A549 (cell line): Measurements from ENCODE around the gene CLCNKB. TPM values are rescaled to one million over a fixed set of nuclear protein-coding genes. Genes with fewer than 3 reads are reported as not detected.
"Not testable (repeated sequence)": the region's sequence is repeated elsewhere in the genome, so short reads cannot be mapped to it uniquely, and the experiment has no call there.

Source experiments
- ATAC-seq, 2 experiments: fragments of 200-7000 bp in 1 of 2; fragments of >200 bp in 1 of 2; cut with Nextera tagmentation in 1 of 2; cut with Tn5 transposase in 1 of 2; 3 replicates each; pipeline versions ENCODE4 v1.8.0 to v1.9.1; 2018 to 2020; ENCODE audit warnings: mild to moderate bottlenecking in 1 of 2, moderate library complexity in 1 of 2
- CTCF ChIA-PET: fragments of 300-600 bp; sonication (Branson Sonifier 250); formaldehyde crosslinking; extraction: SDS; loops from one replicate; lab custom pipeline; 2021; ENCODE audit warnings: antibody characterized with exemption, inconsistent platforms; lab: Yijun Ruan, JAX
- POLR2A ChIA-PET: fragments of 350-600 bp; formaldehyde crosslinking; extraction: SDS; loops from one replicate; lab custom pipeline; 2021; ENCODE audit warnings: antibody characterized with exemption, inconsistent platforms; lab: Yijun Ruan, JAX
- DNase-seq, 2 experiments: peaks; one replicate each; pipeline versions ENCODE4 v3.0.0 to v3.0.0-alpha.2; 2011 to 2016; ENCODE audit warnings: low read depth in 1 of 2, low spot score in 1 of 2
- FAIRE-seq: peaks from 2 replicates; lab custom pipeline; 2011; peaks lifted over from hg19 to GRCh38; lab: Jason Lieb, UNC
- H3K27ac ChIP-seq, 2 experiments: fragments of >200 bp; sonication (Bioruptor Twin); formaldehyde crosslinking; 3 replicates each; pipeline ENCODE4 v1.5.1; 2016 to 2017
- H3K4me1 ChIP-seq: fragments of >200 bp; sonication (Bioruptor Twin); formaldehyde crosslinking; 3 replicates; pipeline ENCODE4 v1.6.1; 2016
- H3K4me2 ChIP-seq: fragments of >200 bp; sonication (Bioruptor Twin); formaldehyde crosslinking; 3 replicates; pipeline ENCODE4 v1.6.1; 2016
- H3K4me3 ChIP-seq: fragments of >200 bp; sonication (Bioruptor Twin); formaldehyde crosslinking; 3 replicates; pipeline ENCODE4 v1.5.1; 2016
- H3K9me3 ChIP-seq: fragments of >200 bp; sonication (Bioruptor Twin); formaldehyde crosslinking; 3 replicates; pipeline ENCODE4 v1.6.1; 2016
- CBX2 ChIP-seq: fragments of 200-600 bp; sonication (generic); IDR thresholded peaks from 2 replicates; pipeline ENCODE4 v1.6.1; 2016; ENCODE audit warnings: low read depth, mild to moderate bottlenecking, borderline replicate concordance
- CEBPB ChIP-seq, 2 experiments: fragments of >200 bp in 1 of 2; sonication (Bioruptor Twin) in 1 of 2; formaldehyde crosslinking in 1 of 2; IDR thresholded peaks; 2 replicates each; pipeline ENCODE4 v1.6.1; 2012 to 2016
- CHD2 ChIP-seq: fragments of 150-350 bp; IDR thresholded peaks from 2 replicates; pipeline ENCODE4 v1.6.1; 2014; ENCODE audit warnings: low read length; ENCODE audit not compliant: partially characterized antibody
- FOSB ChIP-seq: fragments of 250-450 bp; sonication (Bioruptor Pico); IDR thresholded peaks from 2 replicates; pipeline ENCODE4 v1.5.0; 2020; ENCODE audit warnings: mild to moderate bottlenecking, moderate library complexity
- HEYL ChIP-seq: fragments of 250-450 bp; sonication (Bioruptor Pico); IDR thresholded peaks from 2 replicates; pipeline ENCODE4 v1.8.0; 2021; ENCODE audit warnings: mild to moderate bottlenecking, moderate library complexity
- HOXB13 ChIP-seq: fragments of 250-450 bp; sonication (Bioruptor Pico); IDR thresholded peaks from 2 replicates; pipeline ENCODE4 v1.5.0; 2020; ENCODE audit warnings: low read depth, mild to moderate bottlenecking, moderate library complexity
- JUN ChIP-seq, 2 experiments: fragments of >200 bp; sonication (Bioruptor Twin); formaldehyde crosslinking; IDR thresholded peaks; 2 replicates in 1 of 2; 3 replicates in 1 of 2; pipeline ENCODE4 v1.6.1; 2016 to 2017
- KDM1A ChIP-seq: fragments of 200-600 bp; sonication (generic); IDR thresholded peaks from 2 replicates; pipeline ENCODE4 v1.6.1; 2016; ENCODE audit warnings: low read depth, mild to moderate bottlenecking
- KDM5A ChIP-seq: fragments of 200-600 bp; sonication (generic); IDR thresholded peaks from 2 replicates; pipeline ENCODE4 v1.6.1; 2016; ENCODE audit warnings: antibody characterized with exemption, mild to moderate bottlenecking
- RAD21 ChIP-seq, 2 experiments: fragments of >200 bp in 1 of 2; sonication (Bioruptor Twin) in 1 of 2; formaldehyde crosslinking in 1 of 2; IDR thresholded peaks in 1 of 2; conservative IDR thresholded peaks in 1 of 2; 2 replicates in 1 of 2; 3 replicates in 1 of 2; pipeline ENCODE4 v1.6.1; 2012 to 2018; ENCODE audit warnings: inconsistent platforms in 1 of 2
- RCOR1 ChIP-seq: fragments of 150-350 bp; IDR thresholded peaks from 2 replicates; pipeline ENCODE4 v1.6.1; 2014; ENCODE audit warnings: antibody characterized with exemption, low read length, low read depth
- RFX5 ChIP-seq: fragments of 450-650 bp; IDR thresholded peaks from 2 replicates; pipeline ENCODE4 v1.7.1; 2014; ENCODE audit warnings: antibody characterized with exemption, mild to moderate bottlenecking, moderate library complexity
- RNF2 ChIP-seq: fragments of 200-600 bp; sonication (generic); IDR thresholded peaks from 2 replicates; pipeline ENCODE4 v1.6.1; 2016; ENCODE audit warnings: low read depth, mild to moderate bottlenecking, antibody characterized with exemption, moderate library complexity, borderline replicate concordance
- ZNF302 ChIP-seq: fragments of 250-450 bp; sonication (Bioruptor Pico); IDR thresholded peaks from 2 replicates; pipeline ENCODE4 v1.9.0; 2021; ENCODE audit warnings: inconsistent platforms, mild to moderate bottlenecking, moderate library complexity
- ZSCAN20 ChIP-seq: fragments of 250-450 bp; sonication (Bioruptor Pico); IDR thresholded peaks from 2 replicates; pipeline ENCODE4 v1.8.0; 2022; ENCODE audit warnings: mild to moderate bottlenecking, moderate library complexity
- WGBS: methylation state at CpG from one replicate; pipeline ENCODE4 v1.1.6; 2017; ENCODE audit errors: missing lambda C conversion rate; 5-methylcytosine and 5-hydroxymethylcytosine counted together
- polyA plus RNA-seq, 4 experiments: library from polyadenylated mRNA; depleted of rRNA in 3 of 4; stranded (reverse); fragments of >200 nt; fragmentation: RNase III in 1 of 4; extraction: RNeasy Plus Mini Kit Qiagen cat#74134 plus additional on column Dnase treatment in 1 of 4; gene quantifications; 2 replicates in 3 of 4; 3 replicates in 1 of 4; pipeline ENCODE4 v1.2.3, GENCODE V29; 2011 to 2017
- TF ChIP-seq, protein P1 (sequence below): IDR thresholded peaks from 2 replicates; pipeline ENCODE4 v1.6.1; 2012
- TF ChIP-seq, protein P2 (sequence below): fragments of 200-600 bp; sonication (generic); IDR thresholded peaks from 2 replicates; pipeline ENCODE4 v1.6.1; 2016; ENCODE audit warnings: antibody characterized with exemption, mild to moderate bottlenecking, moderate library complexity
- TF ChIP-seq, protein P3 (sequence below): fragments of >200 bp; sonication (Bioruptor Twin); formaldehyde crosslinking; IDR thresholded peaks from 3 replicates; pipeline ENCODE4 v1.6.1; 2016
- TF ChIP-seq, protein P4 (sequence below): fragments of >200 bp; sonication (Bioruptor Twin); formaldehyde crosslinking; IDR thresholded peaks from 2 replicates; pipeline ENCODE4 v1.6.1; 2016

CLCNKB gene
- polyA plus RNA-seq, 2 of the 4 experiments (the other 2 are of a cell fraction) = 0.08 to 0.14 TPM

DNA sequence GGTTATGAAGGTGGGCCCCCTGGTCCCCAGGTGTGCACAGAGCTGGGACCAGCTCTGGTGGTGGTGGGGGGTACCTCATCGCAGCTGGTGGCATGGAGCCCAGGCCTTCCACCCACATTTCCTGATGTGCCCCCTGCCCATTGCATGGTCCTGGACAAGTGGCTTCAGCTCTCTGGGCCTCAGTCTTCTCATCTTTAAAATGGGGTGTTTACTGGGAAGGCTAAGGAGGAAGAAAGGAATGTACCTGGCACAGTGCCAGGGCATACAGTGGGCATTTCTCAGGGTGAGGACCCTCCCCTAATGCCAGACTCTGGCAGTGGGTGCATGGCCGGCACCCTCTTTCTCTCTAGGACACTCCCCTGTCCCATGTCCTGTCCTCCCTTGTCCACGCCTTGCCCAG is 7.5 kb downstream of the CLCNKB start (continued):
- TF ChIP-seq, protein P1, sequence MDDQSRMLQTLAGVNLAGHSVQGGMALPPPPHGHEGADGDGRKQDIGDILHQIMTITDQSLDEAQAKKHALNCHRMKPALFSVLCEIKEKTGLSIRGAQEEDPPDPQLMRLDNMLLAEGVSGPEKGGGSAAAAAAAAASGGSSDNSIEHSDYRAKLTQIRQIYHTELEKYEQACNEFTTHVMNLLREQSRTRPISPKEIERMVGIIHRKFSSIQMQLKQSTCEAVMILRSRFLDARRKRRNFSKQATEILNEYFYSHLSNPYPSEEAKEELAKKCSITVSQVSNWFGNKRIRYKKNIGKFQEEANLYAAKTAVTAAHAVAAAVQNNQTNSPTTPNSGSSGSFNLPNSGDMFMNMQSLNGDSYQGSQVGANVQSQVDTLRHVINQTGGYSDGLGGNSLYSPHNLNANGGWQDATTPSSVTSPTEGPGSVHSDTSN = no peak
- TF ChIP-seq KDM5A = no peak
- TF ChIP-seq, protein P2, sequence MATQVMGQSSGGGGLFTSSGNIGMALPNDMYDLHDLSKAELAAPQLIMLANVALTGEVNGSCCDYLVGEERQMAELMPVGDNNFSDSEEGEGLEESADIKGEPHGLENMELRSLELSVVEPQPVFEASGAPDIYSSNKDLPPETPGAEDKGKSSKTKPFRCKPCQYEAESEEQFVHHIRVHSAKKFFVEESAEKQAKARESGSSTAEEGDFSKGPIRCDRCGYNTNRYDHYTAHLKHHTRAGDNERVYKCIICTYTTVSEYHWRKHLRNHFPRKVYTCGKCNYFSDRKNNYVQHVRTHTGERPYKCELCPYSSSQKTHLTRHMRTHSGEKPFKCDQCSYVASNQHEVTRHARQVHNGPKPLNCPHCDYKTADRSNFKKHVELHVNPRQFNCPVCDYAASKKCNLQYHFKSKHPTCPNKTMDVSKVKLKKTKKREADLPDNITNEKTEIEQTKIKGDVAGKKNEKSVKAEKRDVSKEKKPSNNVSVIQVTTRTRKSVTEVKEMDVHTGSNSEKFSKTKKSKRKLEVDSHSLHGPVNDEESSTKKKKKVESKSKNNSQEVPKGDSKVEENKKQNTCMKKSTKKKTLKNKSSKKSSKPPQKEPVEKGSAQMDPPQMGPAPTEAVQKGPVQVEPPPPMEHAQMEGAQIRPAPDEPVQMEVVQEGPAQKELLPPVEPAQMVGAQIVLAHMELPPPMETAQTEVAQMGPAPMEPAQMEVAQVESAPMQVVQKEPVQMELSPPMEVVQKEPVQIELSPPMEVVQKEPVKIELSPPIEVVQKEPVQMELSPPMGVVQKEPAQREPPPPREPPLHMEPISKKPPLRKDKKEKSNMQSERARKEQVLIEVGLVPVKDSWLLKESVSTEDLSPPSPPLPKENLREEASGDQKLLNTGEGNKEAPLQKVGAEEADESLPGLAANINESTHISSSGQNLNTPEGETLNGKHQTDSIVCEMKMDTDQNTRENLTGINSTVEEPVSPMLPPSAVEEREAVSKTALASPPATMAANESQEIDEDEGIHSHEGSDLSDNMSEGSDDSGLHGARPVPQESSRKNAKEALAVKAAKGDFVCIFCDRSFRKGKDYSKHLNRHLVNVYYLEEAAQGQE = no peak
- TF ChIP-seq, protein P3, sequence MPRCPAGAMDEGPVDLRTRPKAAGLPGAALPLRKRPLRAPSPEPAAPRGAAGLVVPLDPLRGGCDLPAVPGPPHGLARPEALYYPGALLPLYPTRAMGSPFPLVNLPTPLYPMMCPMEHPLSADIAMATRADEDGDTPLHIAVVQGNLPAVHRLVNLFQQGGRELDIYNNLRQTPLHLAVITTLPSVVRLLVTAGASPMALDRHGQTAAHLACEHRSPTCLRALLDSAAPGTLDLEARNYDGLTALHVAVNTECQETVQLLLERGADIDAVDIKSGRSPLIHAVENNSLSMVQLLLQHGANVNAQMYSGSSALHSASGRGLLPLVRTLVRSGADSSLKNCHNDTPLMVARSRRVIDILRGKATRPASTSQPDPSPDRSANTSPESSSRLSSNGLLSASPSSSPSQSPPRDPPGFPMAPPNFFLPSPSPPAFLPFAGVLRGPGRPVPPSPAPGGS = no peak

DNA sequence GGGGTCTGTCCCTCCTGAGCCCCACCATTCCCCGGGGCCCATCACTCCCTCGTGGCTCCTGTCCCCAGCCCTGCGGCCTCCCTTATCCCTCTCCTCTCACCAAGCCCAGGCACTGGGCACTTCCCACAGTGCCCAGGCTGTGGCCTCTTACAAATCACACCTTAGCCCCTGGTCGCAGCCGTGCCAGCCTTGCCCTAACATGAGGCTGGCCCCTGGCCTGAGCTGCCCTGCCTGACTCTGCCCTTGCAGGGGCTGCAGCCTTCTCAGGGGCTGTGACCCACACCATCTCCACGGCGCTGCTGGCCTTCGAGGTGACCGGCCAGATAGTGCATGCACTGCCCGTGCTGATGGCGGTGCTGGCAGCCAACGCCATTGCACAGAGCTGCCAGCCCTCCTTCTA is 8.4 kb downstream of the CLCNKB start:
- CTCF ChIA-PET = interaction anchor here (1.4 kb wide), 2 partner anchors 11 to 39 kb away, joined by 3 to 5 read pairs; no protein-coding TSS in a partner anchor
- H3K9me3 ChIP-seq, FAIRE-seq, DNase-seq, H3K4me1 ChIP-seq, ATAC-seq, POLR2A ChIA-PET, H3K4me2 ChIP-seq, H3K4me3 ChIP-seq, H3K27ac ChIP-seq: not testable (repeated sequence)
- 70% methylated on average over 4 of the region's 12 CpGs for WGBS

DNA sequence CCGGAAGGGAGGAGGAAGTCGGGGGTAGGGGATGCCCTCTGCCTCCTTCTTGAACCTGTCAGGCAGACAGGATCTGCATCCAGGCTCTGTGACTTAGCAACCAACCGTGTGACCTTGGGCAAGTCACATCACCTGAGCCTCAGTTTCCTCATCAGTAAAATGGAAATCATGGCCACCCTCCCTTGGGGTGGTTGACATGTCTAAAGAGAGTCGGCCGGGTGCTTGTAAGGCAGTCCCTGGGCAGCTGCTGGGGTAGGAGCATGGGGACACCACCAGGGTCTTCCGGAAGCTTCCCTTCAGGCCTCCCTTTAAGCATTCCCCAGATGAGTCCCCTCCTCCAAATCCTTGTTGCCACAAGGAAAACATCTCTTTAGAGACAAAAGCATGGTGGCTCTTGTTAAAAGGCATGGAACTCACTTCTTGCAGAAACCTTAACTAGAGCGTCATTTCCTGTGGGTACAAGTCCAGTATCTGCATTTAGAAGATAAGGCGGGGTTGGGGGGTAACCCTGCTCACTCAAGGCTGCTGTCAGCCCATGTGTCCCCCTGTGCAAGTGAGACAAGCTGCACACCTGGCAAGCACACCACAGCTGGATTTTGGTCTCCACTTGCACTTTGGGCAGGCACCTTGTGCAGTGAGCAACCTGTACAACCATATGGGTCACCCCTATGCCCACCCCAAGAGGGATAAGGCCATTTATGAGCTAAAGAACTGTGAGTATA is 10.4 kb downstream of the CLCNKB start:
- Histone ChIP-seq H3K4me3 (no peak overlapping the region), H3K4me2 (no peak overlapping the region), H3K4me1 (peaks cover 6% of the 10 kb centered on the region; the same call in 2 of the 3 replicates), H3K9me3 (no peaks in the 10 kb centered on the region), H3K27ac (no peak overlapping the region)
- ChIA-PET POLR2A (no interaction called here), CTCF (interaction anchor here (1.0 to 2.9 kb wide), 4 partner anchors 9 to 262 kb away, joined by 3 to 20 read pairs (median 15); partner anchors contain the start of gene CLCNKB)
- 77% methylated on average over 3 of the region's 8 CpGs for WGBS
- ATAC-seq = no peak
- no peak for FAIRE-seq
- no peak for DNase-seq
- TF ChIP-seq ZSCAN20 (CRISPR knock-in tag) (no peak), FOSB (CRISPR knock-in tag) (no peak), HEYL (CRISPR knock-in tag) (no peak), JUN (IDR thresholded peaks at IDR 0.05) (no peak), RCOR1 (no peak), RAD21 (conservative IDR thresholded peaks at IDR 0.05 in 1 of 2, IDR thresholded peaks at IDR 0.05 in 1 of 2) (no peak), CEBPB (IDR thresholded peaks at IDR 0.05) (no peak), CHD2 (no peak), KDM1A (no peak), CBX2 (no peak), HOXB13 (CRISPR knock-in tag) (no peak), ZNF302 (no peak), RNF2 (no peak), RFX5 (no peak)
- TF ChIP-seq, protein P2 = no peak
- TF ChIP-seq, protein P4, sequence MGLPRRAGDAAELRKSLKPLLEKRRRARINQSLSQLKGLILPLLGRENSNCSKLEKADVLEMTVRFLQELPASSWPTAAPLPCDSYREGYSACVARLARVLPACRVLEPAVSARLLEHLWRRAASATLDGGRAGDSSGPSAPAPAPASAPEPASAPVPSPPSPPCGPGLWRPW = no peak
